Stomach (tissue), 9 donors: ENCODE measurements around the gene LRMDA. TPM values are rescaled to one million over a fixed set of nuclear protein-coding genes. Genes with fewer than 3 reads are reported as not detected.

Source experiments
- DNase-seq, 2 donors: peaks; one replicate each; pipeline versions ENCODE4 v3.0.0 to v3.0.0-alpha.2; 2013 to 2019
- H3K27ac ChIP-seq, 5 donors: fragments of 200-600 bp in 4 of 5; sonication (generic) in 4 of 5; one replicate each; pipeline ENCODE4 v1.5.1; 2013 to 2019; ENCODE audit warnings: mild to moderate bottlenecking in 1 of 5, moderate library complexity in 1 of 5
- H3K27me3 ChIP-seq, 3 donors: fragments of 200-600 bp; sonication (generic); one replicate each; pipeline ENCODE4 v1.5.1; 2017 to 2019; ENCODE audit warnings: mixed run types in 1 of 3
- H3K36me3 ChIP-seq, 4 donors: fragments of 200-600 bp; sonication (generic); 1 replicate in 3 of 4; 2 replicates in 1 of 4; pipeline ENCODE4 v1.5.1; 2016 to 2019
- H3K4me1 ChIP-seq, 4 donors: fragments of 200-600 bp; sonication (generic); one replicate each; pipeline ENCODE4 v1.5.1; 2016 to 2019
- H3K4me3 ChIP-seq, 4 donors: fragments of 200-600 bp; sonication (generic) in 3 of 4; one replicate each; pipeline ENCODE4 v1.5.1; 2016 to 2019; ENCODE audit warnings: mild to moderate bottlenecking in 1 of 4
- H3K9me3 ChIP-seq, 4 donors: fragments of 200-600 bp; sonication (generic); one replicate each; pipeline ENCODE4 v1.5.1; 2016 to 2019
- EP300 ChIP-seq: sonication (generic); formaldehyde crosslinking; IDR thresholded peaks from one replicate; pipeline ENCODE4 v1.6.1; 2017; ENCODE audit warnings: antibody characterized with exemption
- POLR2A ChIP-seq, 4 donors: fragments of 450-650 bp; IDR thresholded peaks; one replicate each; pipeline ENCODE4 v1.6.1; 2016; ENCODE audit warnings: antibody characterized with exemption in 4 of 4, control low read depth in 2 of 4, mild to moderate bottlenecking in 1 of 4, moderate library complexity in 1 of 4
- POLR2AphosphoS5 ChIP-seq, 3 donors: sonication (generic); formaldehyde crosslinking; IDR thresholded peaks; one replicate each; pipeline ENCODE4 v1.6.1; 2016; ENCODE audit warnings: antibody characterized with exemption in 3 of 3
- WGBS, 5 donors: extraction: QIAGEN DNeasy Blood & Tissue Kit in 3 of 5; methylation state at CpG; one replicate each; pipeline versions ENCODE4 v1.1.5 to v1.1.7; 2013 to 2018; 5-methylcytosine and 5-hydroxymethylcytosine counted together
- intact Hi-C: fragments of 100-400 bp; cut with DNase I; formaldehyde crosslinking; loops from one replicate; pipeline ENCODE4 v1.15.1; 2023; ENCODE audit warnings: low total_unique reads
- polyA plus RNA-seq, 3 donors: library from polyadenylated mRNA; stranded (reverse); fragments of 200-250 nt; gene quantifications; one replicate each; pipeline ENCODE4 v1.2.3, GENCODE V29; 2013
- total RNA-seq, 5 donors: library from RNA; depleted of rRNA; stranded (reverse); fragments of >200 nt; gene quantifications; one replicate each; pipeline versions ENCODE4 v1.1.0 to v1.2.3, GENCODE V29; 2014 to 2016
- TF ChIP-seq, protein P1 (sequence below), 7 experiments: fragments of 450-650 bp in 4 of 7; fragments of 200-600 bp in 3 of 7; sonication (generic) in 3 of 7; IDR thresholded peaks; one replicate each; pipeline ENCODE4 v1.5.1; 2016 to 2019; ENCODE audit warnings: antibody characterized with exemption in 7 of 7, control low read depth in 2 of 7, mild to moderate bottlenecking in 1 of 7
- donor health status: healthy with polysubstance abuse.
- donor health status: Bipolar disorder and iron deficiency.
- donor health status: healthy.

The LRMDA gene
- total and polyA plus RNA-seq, 8 donors, result 1.3 to 30.2 (median 13.6) TPM; not detected in 1

DNA sequence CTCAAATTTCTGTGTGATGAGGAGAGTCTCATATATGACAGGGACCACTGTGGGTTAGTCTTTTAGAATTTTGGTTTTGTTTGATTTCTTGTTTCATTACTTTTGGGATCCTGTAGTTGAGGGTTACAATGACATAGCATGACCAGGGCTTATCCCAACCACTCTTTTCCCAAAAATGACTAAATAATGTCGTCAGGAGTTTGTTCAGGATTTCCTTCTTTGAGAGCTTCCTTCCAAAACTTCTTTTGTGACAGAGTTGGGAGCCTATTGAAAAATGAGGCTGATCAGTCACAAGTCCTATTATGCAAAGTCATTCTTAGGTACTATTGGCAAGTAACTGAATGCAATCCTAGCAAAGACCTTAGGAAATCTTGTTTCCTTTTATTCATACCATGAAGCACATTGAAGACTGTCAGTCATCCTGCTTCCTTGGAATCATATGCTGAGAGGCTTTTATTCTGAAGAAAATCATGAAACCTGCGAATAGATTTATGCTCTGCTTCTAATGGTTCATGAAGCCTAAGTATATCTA, 498.3 kb downstream of the LRMDA start:
- Histone ChIP-seq H3K9me3 (no peaks in the 10 kb centered on the region), H3K27me3 (no peaks in the 10 kb centered on the region), H3K4me3 (no peak overlapping the region), H3K36me3 (no peaks in the 10 kb centered on the region), H3K4me1 (no peaks in the 10 kb centered on the region), H3K27ac (no peak overlapping the region)
- WGBS, 5 donors, result 74 to 85% (median 81%) methylated on average over 2 of the region's 2 CpGs
- DNase-seq, result no peak
- TF ChIP-seq, protein P1, sequence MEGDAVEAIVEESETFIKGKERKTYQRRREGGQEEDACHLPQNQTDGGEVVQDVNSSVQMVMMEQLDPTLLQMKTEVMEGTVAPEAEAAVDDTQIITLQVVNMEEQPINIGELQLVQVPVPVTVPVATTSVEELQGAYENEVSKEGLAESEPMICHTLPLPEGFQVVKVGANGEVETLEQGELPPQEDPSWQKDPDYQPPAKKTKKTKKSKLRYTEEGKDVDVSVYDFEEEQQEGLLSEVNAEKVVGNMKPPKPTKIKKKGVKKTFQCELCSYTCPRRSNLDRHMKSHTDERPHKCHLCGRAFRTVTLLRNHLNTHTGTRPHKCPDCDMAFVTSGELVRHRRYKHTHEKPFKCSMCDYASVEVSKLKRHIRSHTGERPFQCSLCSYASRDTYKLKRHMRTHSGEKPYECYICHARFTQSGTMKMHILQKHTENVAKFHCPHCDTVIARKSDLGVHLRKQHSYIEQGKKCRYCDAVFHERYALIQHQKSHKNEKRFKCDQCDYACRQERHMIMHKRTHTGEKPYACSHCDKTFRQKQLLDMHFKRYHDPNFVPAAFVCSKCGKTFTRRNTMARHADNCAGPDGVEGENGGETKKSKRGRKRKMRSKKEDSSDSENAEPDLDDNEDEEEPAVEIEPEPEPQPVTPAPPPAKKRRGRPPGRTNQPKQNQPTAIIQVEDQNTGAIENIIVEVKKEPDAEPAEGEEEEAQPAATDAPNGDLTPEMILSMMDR (IDR thresholded peaks at IDR 0.05), result no peak
- TF ChIP-seq EP300 (no peak), POLR2AphosphoS5 (IDR thresholded peaks at IDR 0.05) (no peak), POLR2A (IDR thresholded peaks at IDR 0.05) (no peak)
- intact Hi-C loops, result loop anchor here (10.0 kb wide), 1 partner anchor 105 kb away; no protein-coding TSS in a partner anchor

DNA sequence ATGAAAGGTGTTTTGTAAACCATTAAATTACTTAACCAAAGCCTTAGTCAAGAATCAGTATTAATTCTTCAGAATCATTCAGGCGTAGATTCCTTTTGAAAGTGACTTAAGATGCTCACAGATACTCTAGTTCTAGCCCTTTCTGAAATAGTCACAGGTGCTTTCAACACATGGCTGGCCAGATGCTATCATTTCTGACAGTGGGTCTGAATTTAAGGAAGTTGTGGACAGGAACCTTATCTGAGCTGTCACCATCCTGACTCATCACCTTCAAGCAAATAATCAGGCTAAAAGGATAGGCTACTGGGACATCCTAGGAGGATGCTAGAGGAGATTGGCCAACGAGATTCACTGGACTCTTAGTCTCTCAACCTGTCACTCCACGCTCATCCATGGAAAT, 501.5 kb downstream of the LRMDA start:
- no peak overlapping the region for H3K27ac ChIP-seq
- no peak for TF ChIP-seq POLR2A (IDR thresholded peaks at IDR 0.05)
- no peak for TF ChIP-seq POLR2AphosphoS5 (IDR thresholded peaks at IDR 0.05)
- TF ChIP-seq, protein P1 (IDR thresholded peaks at IDR 0.05), result no peak
- TF ChIP-seq EP300, result no peak
- no peak for DNase-seq
- no peaks in the 10 kb centered on the region for H3K9me3 ChIP-seq
- no peak overlapping the region for H3K4me3 ChIP-seq
- 81 to 89% (median 84%) methylated on average over 3 of the region's 3 CpGs for WGBS, 5 donors
- no peaks in the 10 kb centered on the region for H3K36me3 ChIP-seq
- intact Hi-C loops, result no loop called here
- H3K4me1 ChIP-seq, result no peaks in the 10 kb centered on the region
- H3K27me3 ChIP-seq, result no peaks in the 10 kb centered on the region

DNA sequence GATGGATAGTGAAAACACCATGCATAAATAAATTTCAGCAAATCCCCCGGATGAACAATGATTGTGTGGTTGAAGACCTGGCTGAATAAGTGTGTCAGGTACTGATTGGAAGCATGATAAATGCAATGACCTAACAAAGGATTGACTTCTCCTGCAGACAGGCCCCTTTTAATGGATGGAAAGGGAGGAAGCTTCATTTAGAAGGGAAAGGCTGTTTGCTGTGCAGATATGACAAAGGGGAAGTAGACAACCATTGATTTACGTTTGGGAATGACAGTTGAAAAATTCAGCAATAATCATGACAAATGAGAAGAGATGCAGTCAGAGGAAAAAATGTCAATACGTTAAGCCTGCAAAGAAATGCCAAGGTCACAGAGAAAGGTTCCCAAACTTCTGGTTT, 503.8 kb downstream of the LRMDA start:
- TF ChIP-seq, protein P1 (IDR thresholded peaks at IDR 0.05), result no peak
- TF ChIP-seq POLR2AphosphoS5 (IDR thresholded peaks at IDR 0.05), result no peak
- TF ChIP-seq POLR2A (IDR thresholded peaks at IDR 0.05), result no peak
- TF ChIP-seq EP300, result no peak
- H3K36me3 ChIP-seq, result no peaks in the 10 kb centered on the region
- no peak for DNase-seq
- no peak overlapping the region for H3K27ac ChIP-seq
- no peaks in the 10 kb centered on the region for H3K4me1 ChIP-seq
- H3K27me3 ChIP-seq, result no peaks in the 10 kb centered on the region
- 67 to 85% (median 76%) methylated on average over 3 of the region's 3 CpGs for WGBS, 5 donors
- no peak overlapping the region for H3K4me3 ChIP-seq
- no peaks in the 10 kb centered on the region for H3K9me3 ChIP-seq
- intact Hi-C loops, result no loop called here

DNA sequence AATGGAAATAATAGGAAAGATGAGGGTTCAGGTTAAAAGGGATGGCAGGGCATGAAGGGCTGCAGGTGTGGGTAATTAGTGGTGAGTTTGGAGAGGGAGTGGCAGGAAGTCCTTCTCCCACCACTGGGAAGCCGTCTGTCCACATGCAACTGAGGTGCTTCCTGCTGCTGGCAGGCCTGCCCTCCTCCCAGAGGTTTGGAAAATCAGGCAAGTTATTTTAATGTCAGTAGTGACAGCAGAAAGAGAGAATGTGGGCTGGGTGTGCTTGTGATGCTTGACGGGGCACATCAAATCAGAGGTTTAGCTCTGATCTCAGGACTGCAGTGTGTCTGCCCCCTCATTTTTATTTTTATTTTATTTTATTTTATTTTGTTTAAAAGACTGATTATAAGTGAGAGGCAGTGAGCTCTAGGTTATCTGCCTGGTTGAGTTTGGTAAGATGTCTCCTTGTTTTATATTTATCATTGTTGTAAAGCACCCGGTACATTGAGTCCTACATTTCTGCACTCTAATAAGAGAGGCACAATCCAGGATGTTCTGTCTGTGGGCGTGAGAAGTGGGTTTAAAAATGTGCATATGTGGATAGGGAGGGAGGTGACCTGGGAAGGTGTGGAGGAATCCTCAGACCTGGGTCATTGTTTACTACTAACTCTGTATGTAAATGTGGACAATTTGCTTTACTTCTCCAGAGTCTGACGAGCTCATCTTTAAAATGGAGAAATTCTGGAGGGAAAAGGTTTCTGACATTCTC, 504.4 kb downstream of the LRMDA start:
- Histone ChIP-seq H3K36me3 (no peaks in the 10 kb centered on the region), H3K4me3 (no peak overlapping the region), H3K27ac (no peak overlapping the region), H3K27me3 (no peaks in the 10 kb centered on the region), H3K4me1 (no peaks in the 10 kb centered on the region), H3K9me3 (no peaks in the 10 kb centered on the region)
- DNase-seq, result no peak
- intact Hi-C loops, result no loop called here
- TF ChIP-seq POLR2AphosphoS5 (IDR thresholded peaks at IDR 0.05), result no peak
- TF ChIP-seq, protein P1 (IDR thresholded peaks at IDR 0.05), result no peak
- no peak for TF ChIP-seq POLR2A (IDR thresholded peaks at IDR 0.05)
- no peak for TF ChIP-seq EP300
- 81 to 93% (median 86%) methylated on average over 5 of the region's 5 CpGs for WGBS, 5 donors
